ENCODE results near the gene UBL7.

UBL7 gene

DNA sequence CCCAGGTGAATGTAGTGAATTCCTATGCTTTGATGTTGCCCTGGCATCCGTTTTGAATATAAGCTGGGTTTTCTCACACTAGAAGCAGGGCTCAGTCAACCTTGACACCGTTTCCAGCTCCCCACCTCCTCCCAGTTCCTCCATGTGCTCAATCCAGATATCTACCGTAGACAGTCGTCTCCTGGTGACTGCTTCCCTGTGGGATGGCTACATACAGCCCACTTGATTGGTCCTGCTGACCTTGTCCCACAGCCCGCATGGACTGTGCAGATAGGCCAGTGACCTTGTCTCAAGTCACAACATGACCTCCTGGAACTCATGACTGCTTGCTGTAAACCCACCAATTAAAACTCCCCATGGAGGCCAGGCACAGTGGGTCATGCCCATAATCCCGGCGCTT, 35.3 kb downstream of the UBL7 start:
- intact Hi-C loops (cut with DNase I; ENCODE audit: low total_unique reads), result no loop called here
- H3K27ac ChIP-seq, result no peak overlapping the region
- H3K4me1 ChIP-seq, result peaks cover 0 to 12% (median 0%) of the 10 kb centered on the region in 4 donors

DNA sequence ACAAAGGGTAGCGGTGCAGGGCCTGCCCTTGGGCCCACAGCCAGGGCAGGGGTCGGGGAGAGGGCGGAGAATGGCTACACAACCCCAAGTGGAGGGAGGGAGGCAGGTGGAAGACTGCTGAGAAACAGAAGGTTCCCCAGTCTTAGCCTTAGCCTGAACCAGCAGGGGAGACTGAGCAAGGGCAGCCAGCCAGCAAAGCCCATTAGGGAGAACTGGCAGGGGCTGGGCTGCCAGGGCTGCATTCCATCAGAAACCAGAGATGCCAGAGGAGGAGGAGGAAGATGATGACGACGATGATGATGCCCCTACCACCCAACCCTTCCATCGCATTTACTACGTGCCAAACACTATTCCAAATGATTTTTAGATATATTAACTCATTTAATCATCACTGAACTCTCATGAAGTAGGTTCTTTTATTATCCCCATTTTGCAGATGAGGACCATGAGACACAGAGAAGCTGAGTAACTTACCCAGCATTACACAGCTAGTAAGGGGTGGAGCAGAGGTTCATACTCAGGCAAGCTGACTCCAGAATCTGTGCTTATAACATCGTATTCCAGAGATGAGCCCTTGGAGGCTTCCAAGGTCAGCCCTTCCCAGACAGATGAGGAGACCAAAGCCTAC, 35.9 kb downstream of the UBL7 start:
- Histone ChIP-seq H3K4me1 (peaks cover 0 to 16% (median 0%) of the 10 kb centered on the region in 4 donors), H3K36me3 (no peaks in the 10 kb centered on the region), H3K27me3 (peaks cover 0 to 23% of the 10 kb centered on the region in 2 donors), H3K9me3 (no peaks in the 10 kb centered on the region), H3K27ac (no peak overlapping the region), H3K4me3 (no peak overlapping the region)
- intact Hi-C loops (cut with DNase I; ENCODE audit: low total_unique reads), result no loop called here
- TF ChIP-seq, protein P1, sequence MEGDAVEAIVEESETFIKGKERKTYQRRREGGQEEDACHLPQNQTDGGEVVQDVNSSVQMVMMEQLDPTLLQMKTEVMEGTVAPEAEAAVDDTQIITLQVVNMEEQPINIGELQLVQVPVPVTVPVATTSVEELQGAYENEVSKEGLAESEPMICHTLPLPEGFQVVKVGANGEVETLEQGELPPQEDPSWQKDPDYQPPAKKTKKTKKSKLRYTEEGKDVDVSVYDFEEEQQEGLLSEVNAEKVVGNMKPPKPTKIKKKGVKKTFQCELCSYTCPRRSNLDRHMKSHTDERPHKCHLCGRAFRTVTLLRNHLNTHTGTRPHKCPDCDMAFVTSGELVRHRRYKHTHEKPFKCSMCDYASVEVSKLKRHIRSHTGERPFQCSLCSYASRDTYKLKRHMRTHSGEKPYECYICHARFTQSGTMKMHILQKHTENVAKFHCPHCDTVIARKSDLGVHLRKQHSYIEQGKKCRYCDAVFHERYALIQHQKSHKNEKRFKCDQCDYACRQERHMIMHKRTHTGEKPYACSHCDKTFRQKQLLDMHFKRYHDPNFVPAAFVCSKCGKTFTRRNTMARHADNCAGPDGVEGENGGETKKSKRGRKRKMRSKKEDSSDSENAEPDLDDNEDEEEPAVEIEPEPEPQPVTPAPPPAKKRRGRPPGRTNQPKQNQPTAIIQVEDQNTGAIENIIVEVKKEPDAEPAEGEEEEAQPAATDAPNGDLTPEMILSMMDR (IDR thresholded peaks at IDR 0.05), result no peak
- DNase-seq, result no peak

More for the DNA sequence above, 35.3 kb downstream of the UBL7 start:
- Histone ChIP-seq H3K36me3 (no peaks in the 10 kb centered on the region), H3K9me3 (no peaks in the 10 kb centered on the region), H3K27me3 (peaks cover 0 to 29% of the 10 kb centered on the region in 2 donors), H3K4me3 (no peak overlapping the region)
- TF ChIP-seq, protein P1 (IDR thresholded peaks at IDR 0.05), result no peak
- no peak for DNase-seq

DNA sequence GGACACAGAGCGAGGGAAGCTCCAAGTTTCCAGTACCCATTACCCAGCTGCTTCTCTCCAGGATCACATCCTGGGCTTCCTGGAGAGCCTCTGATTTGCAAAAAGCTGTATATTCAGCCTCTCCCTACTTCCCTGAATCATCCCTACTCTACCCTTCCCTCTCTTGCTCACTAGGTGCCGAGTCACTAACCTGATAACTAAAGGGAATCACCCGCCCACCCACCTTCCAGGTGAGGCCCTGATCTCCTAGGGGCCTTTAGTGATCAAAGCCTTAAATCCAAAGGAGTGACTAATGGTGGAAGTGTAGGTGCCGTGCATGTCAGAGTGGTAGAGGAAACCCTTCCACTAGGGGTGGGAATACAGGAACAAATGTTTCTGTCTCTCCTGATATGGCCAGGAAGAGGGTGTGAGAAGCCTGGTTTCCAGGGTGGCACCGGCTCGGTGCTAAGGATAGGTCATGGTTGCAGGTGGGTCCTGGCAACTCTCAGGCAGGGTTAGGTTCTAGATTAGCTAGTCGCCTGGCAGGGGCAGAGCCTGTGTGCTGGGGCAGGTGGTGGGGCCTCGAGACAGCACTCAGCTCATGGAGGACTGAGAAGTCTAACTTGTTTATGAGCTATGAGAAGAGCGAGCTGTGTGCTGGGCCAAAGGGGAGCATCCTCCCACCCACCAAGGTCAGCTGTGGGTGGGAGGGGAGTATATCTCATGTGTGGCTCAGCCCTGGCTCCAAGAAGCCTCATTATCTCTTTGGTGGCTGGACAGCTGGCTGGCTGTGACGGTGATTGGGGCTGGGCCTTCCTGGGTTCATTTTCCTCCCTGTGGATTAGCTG, 37.3 kb downstream of the UBL7 start:
- intact Hi-C loops (cut with DNase I; ENCODE audit: low total_unique reads), result no loop called here
- TF ChIP-seq, protein P1 (IDR thresholded peaks at IDR 0.05), result no peak
- H3K9me3 ChIP-seq, result no peaks in the 10 kb centered on the region
- H3K4me3 ChIP-seq, result no peak overlapping the region
- peaks cover 0 to 9% of the 10 kb centered on the region in 2 donors for H3K27me3 ChIP-seq
- H3K36me3 ChIP-seq, result no peaks in the 10 kb centered on the region
- peaks cover 0 to 16% (median 0%) of the 10 kb centered on the region in 4 donors for H3K4me1 ChIP-seq
- no peak for DNase-seq
- H3K27ac ChIP-seq, result no peak overlapping the region

DNA sequence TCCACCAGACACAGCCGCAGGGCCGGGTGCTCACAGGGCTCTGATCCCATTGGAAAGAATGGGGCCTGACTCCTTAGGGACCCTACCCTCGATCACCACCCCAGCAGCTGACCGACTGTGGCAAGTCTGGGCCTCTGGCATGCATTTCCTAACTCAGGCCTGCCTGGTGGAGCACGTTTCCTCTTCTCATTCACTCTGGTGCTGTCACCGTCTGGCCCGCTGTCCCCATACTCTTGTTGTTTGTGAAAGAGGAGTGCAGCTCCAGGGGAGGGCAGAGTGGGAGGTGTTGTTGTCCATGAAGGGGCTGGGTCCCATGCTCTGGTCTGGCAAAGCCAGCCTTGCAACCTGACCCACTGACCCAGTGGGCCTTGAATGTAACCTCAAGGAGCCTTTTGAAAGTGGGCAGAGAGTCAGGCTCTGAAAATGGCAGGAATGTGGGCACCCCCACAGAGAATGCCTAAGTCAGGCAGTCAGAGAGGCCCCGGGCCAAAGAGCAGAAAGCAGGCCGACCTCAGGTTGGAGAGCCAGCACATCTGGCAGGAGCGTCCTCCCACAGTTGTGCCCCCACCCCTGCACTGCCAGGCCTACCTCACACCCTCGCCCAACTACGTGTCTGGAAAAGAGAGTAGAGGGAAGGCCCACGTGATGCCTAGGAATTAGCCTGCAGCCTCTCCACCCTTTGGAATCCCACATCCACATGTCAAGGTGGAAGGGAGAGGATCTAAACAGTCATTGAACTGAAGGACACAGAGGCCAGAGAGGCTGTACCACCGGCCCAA, 38.1 kb downstream of the UBL7 start:
- H3K4me3 ChIP-seq, result no peak overlapping the region
- intact Hi-C loops (cut with DNase I; ENCODE audit: low total_unique reads), result no loop called here
- DNase-seq, result no peak
- no peaks in the 10 kb centered on the region for H3K9me3 ChIP-seq
- TF ChIP-seq, protein P1 (IDR thresholded peaks at IDR 0.05), result no peak
- H3K36me3 ChIP-seq, result no peaks in the 10 kb centered on the region
- H3K27me3 ChIP-seq, result peaks cover 0 to 4% of the 10 kb centered on the region in 2 donors
- no peak overlapping the region for H3K27ac ChIP-seq
- H3K4me1 ChIP-seq, result peaks cover 0 to 16% (median 0%) of the 10 kb centered on the region in 4 donors

DNA sequence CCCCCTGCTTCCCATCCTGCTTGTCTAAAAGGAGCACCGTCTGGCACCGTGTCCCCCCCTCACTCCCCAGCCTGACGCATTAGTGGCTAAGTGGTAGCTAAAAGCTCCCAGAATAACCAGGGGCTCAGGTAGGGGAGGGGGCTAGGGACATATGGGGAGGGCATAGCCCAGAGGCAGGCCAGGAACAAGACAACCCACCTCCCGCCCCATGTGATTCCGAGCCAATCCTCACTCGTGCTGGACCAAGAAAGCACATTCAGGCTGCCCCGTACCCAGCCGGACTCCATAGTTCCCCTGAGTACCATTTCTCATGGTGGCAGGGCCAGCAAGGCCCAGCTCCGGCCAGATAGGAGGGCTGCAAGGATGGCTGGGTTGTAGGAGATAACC, 38.7 kb downstream of the UBL7 start:
- Histone ChIP-seq H3K27ac (no peak overlapping the region), H3K27me3 (peaks cover 0 to 3% of the 10 kb centered on the region in 2 donors), H3K9me3 (no peaks in the 10 kb centered on the region), H3K36me3 (no peaks in the 10 kb centered on the region), H3K4me3 (no peak overlapping the region), H3K4me1 (peaks cover 0 to 16% (median 0%) of the 10 kb centered on the region in 4 donors)
- intact Hi-C loops (cut with DNase I; ENCODE audit: low total_unique reads), result no loop called here
- DNase-seq, result no peak
- TF ChIP-seq, protein P1 (IDR thresholded peaks at IDR 0.05), result no peak

All from tibial artery (tissue), 4 donors.